Thoracic aorta (tissue), 2 donors: ENCODE data around the gene STT3A. TPM values are rescaled to one million over a fixed set of nuclear protein-coding genes. Genes with fewer than 3 reads are reported as not detected.

Experiments used
- ATAC-seq: fragments of 150-250 bp; one replicate; pipeline ENCODE4 v1.8.0; 2017; ENCODE audit warnings: low read depth; ENCODE audit not compliant: insufficient number of reproducible peaks, low FRiP score
- DNase-seq: peaks from one replicate; pipeline ENCODE4 v3.0.0-alpha.2; 2020; ENCODE audit warnings: low spot score
- H3K27ac ChIP-seq, 2 donors: fragments of 200-600 bp; sonication (generic); 1 replicate in 1 of 2; 2 replicates in 1 of 2; pipeline ENCODE4 v1.5.1; 2016; ENCODE audit warnings: mild to moderate bottlenecking in 2 of 2, moderate library complexity in 2 of 2
- H3K27me3 ChIP-seq: fragments of 200-600 bp; sonication (generic); replicated peaks from 2 replicates; pipeline ENCODE4 v1.6.0; 2016; ENCODE audit warnings: mild to moderate bottlenecking; ENCODE audit not compliant: insufficient read depth
- H3K36me3 ChIP-seq: fragments of 200-600 bp; sonication (generic); one replicate; pipeline ENCODE4 v1.5.1; 2016
- H3K4me1 ChIP-seq, 2 donors: fragments of 200-600 bp; sonication (generic); 1 replicate in 1 of 2; 2 replicates in 1 of 2; pipeline versions ENCODE4 v1.5.1 to v1.6.0; 2016; ENCODE audit warnings: low read depth in 2 of 2, mild to moderate bottlenecking in 1 of 2; ENCODE audit not compliant: control insufficient read depth in 1 of 2
- H3K4me3 ChIP-seq: fragments of 200-600 bp; sonication (generic); 2 replicates; pipeline ENCODE4 v1.5.1; 2016; ENCODE audit warnings: mild to moderate bottlenecking
- H3K9me3 ChIP-seq: fragments of 200-600 bp; sonication (generic); 2 replicates; pipeline ENCODE4 v1.5.1; 2016
- total RNA-seq, 2 donors: library from RNA; depleted of rRNA; stranded (reverse); fragments of >200 nt; gene quantifications; one replicate each; pipeline versions ENCODE4 v1.1.0 to v1.2.3, GENCODE V29; 2016
- TF ChIP-seq, protein P1 (sequence below): fragments of 200-600 bp; sonication (generic); IDR thresholded peaks from one replicate; pipeline ENCODE4 v1.5.1; 2019; ENCODE audit warnings: antibody characterized with exemption

STT3A gene
- total RNA-seq, 2 donors from 2014 or later: 85.0 to 122 TPM

DNA sequence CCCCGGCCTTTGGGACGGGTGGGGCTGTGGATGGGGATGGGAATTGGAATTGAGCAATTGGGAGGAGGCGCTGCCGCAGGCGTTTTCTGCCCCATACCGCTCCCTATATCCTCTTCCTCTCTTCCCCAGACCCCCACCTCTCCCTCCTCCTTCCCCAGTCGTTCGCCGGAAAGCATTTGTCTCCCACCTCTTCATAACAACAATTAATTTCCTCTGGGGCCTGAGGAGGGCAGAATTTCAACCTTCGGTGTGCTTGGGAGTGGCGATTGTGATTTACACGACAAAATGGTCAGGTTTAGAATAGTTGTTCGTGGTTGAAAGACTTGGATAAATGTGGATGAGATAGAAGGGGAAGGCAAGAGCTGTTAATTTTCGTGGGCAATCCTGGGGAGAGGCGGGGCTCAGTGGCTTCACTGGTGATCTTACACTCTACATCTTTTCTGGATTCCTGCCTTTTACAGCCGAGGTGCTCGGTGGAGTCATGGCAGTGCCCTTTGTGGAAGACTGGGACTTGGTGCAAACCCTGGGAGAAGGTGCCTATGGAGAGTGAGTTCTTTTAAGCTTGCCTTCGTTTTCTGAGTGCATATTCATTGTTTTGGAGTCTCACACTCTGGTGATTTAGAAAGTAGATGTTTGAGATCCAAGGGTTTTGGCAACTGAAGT is 33.8 kb downstream of the STT3A start:
- no peak for DNase-seq
- peak overlapping the region; percentile 96 for H3K4me3 ChIP-seq
- H3K9me3 ChIP-seq: no peaks in the 10 kb centered on the region
- TF ChIP-seq, protein P1, sequence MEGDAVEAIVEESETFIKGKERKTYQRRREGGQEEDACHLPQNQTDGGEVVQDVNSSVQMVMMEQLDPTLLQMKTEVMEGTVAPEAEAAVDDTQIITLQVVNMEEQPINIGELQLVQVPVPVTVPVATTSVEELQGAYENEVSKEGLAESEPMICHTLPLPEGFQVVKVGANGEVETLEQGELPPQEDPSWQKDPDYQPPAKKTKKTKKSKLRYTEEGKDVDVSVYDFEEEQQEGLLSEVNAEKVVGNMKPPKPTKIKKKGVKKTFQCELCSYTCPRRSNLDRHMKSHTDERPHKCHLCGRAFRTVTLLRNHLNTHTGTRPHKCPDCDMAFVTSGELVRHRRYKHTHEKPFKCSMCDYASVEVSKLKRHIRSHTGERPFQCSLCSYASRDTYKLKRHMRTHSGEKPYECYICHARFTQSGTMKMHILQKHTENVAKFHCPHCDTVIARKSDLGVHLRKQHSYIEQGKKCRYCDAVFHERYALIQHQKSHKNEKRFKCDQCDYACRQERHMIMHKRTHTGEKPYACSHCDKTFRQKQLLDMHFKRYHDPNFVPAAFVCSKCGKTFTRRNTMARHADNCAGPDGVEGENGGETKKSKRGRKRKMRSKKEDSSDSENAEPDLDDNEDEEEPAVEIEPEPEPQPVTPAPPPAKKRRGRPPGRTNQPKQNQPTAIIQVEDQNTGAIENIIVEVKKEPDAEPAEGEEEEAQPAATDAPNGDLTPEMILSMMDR: no peak
- H3K36me3 ChIP-seq: peaks cover 5% of the 10 kb centered on the region
- H3K27ac ChIP-seq: peak overlapping the region; percentile 94 to 99
- H3K27me3 ChIP-seq: no peaks in the 10 kb centered on the region
- no peak for ATAC-seq
- peaks cover 17 to 35% of the 10 kb centered on the region in 2 donors for H3K4me1 ChIP-seq

DNA sequence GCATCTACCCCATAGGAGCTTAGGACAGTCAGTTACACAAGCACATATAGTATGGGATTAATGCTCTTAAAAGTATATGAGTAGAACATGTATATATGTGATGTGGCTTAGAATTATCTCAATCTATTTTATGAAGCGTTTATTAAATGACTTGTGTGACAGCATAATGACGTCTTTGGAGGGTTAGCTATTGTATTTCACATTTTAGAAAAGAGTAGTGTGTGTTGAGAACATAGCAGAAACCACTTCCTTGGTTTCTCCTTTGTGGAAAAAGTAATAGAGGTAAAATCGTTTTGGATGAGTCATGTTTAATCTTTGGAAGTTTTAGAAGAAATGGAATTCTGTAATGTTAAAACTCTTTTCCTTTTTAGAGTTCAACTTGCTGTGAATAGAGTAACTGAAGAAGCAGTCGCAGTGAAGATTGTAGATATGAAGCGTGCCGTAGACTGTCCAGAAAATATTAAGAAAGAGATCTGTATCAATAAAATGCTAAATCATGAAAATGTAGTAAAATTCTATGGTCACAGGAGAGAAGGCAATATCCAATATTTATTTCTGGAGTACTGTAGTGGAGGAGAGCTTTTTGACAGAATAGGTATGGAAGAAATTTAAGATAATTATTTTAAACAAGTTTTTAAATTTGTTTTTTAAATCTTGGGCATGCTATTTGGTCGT is 34.7 kb downstream of the STT3A start:
- ATAC-seq (no peak), DNase-seq (no peak)
- Histone ChIP-seq H3K4me3 (no peak overlapping the region), H3K4me1 (peaks cover 9 to 29% of the 10 kb centered on the region in 2 donors), H3K27me3 (no peaks in the 10 kb centered on the region), H3K36me3 (no peaks in the 10 kb centered on the region), H3K9me3 (no peaks in the 10 kb centered on the region), H3K27ac (no peak overlapping the region)
- TF ChIP-seq, protein P1: no peak

DNA sequence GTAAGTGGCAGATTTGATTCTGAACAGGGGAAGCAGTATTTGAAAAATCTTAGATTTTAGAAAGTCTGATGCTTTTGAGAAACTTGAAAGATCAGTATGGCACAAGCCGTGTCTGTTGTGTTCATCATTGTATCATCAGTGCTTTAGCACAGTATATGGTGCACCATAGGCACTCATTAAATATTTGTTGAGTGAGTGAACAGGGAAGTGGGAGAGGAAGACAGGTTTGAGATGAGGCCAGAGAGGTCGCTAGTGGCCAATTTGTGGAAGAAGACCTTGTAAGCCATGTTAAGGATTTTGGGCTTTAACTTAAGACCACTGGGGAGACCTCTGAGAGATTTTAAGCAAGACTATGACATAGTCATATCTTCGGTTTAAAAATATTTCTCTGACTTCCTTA is 45.2 kb downstream of the STT3A start:
- Histone ChIP-seq H3K9me3 (no peaks in the 10 kb centered on the region), H3K27me3 (no peaks in the 10 kb centered on the region), H3K4me1 (no peaks in the 10 kb centered on the region), H3K36me3 (no peaks in the 10 kb centered on the region), H3K4me3 (no peak overlapping the region), H3K27ac (no peak overlapping the region)
- DNase-seq (no peak), ATAC-seq (no peak)
- TF ChIP-seq, protein P1: no peak

DNA sequence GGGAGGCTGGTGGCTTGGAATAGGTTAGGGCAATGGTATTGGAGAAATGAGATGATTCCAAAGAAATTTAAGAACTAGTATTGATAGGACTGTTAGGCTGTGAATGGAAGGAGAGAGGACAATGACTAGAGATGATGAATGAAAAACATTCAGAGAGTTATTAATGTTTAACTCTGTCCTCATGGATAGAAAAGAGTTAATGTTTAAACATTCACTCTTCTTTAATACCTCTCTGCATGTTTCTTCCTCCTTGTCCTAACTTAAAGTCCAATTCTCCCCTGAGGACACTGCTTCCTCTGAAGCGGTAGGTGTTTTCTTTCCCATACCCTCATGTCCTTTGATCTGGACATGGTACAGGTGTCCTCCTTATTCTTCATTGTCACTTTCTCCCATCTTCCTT is 45.7 kb downstream of the STT3A start:
- Histone ChIP-seq H3K27ac (no peak overlapping the region), H3K4me3 (no peak overlapping the region), H3K9me3 (no peaks in the 10 kb centered on the region), H3K36me3 (no peaks in the 10 kb centered on the region), H3K4me1 (no peaks in the 10 kb centered on the region), H3K27me3 (no peaks in the 10 kb centered on the region)
- DNase-seq (no peak), ATAC-seq (no peak)
- TF ChIP-seq, protein P1: no peak

DNA sequence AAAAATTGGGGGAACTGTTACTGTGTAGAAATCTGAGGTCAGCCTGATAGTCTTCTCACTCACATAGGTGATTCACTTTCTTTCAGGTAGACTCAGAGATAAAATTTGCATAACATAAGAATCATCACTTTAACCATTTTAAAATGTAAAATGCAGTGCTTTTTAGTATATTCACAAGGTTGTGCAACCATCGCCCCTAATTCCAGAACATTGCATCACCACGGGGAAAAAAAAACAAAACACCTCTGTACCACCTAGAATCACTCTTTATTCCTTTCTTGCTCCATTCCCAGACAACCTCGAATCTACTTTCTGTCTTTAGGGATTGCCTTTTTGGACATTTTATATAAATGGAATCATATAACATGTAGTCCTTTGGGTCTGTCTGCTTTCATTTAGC is 53.2 kb downstream of the STT3A start:
- Histone ChIP-seq H3K4me3 (no peak overlapping the region), H3K9me3 (no peaks in the 10 kb centered on the region), H3K27ac (no peak overlapping the region), H3K4me1 (no peaks in the 10 kb centered on the region), H3K36me3 (no peaks in the 10 kb centered on the region), H3K27me3 (no peaks in the 10 kb centered on the region)
- no peak for ATAC-seq
- no peak for DNase-seq
- TF ChIP-seq, protein P1: no peak
